Upper lobe of left lung (tissue), 4 donors: ENCODE data around the gene RCC1.

Experiments used
- POLR2A ChIP-seq, 4 donors: fragments of 450-650 bp; IDR thresholded peaks; one replicate each; pipeline ENCODE4 v1.5.1; 2016 to 2017; ENCODE audit warnings: antibody characterized with exemption in 4 of 4, mild to moderate bottlenecking in 2 of 4
- POLR2AphosphoS5 ChIP-seq, 2 donors: sonication (generic); formaldehyde crosslinking; IDR thresholded peaks; one replicate each; pipeline ENCODE4 v1.5.1; 2017; ENCODE audit warnings: antibody characterized with exemption in 2 of 2
- TF ChIP-seq, protein P1 (sequence below), 6 experiments: fragments of 450-650 bp in 4 of 6; fragments of 200-600 bp in 2 of 6; sonication (generic) in 2 of 6; IDR thresholded peaks; one replicate each; pipeline ENCODE4 v1.5.1; 2016 to 2019; ENCODE audit warnings: antibody characterized with exemption in 6 of 6

DNA sequence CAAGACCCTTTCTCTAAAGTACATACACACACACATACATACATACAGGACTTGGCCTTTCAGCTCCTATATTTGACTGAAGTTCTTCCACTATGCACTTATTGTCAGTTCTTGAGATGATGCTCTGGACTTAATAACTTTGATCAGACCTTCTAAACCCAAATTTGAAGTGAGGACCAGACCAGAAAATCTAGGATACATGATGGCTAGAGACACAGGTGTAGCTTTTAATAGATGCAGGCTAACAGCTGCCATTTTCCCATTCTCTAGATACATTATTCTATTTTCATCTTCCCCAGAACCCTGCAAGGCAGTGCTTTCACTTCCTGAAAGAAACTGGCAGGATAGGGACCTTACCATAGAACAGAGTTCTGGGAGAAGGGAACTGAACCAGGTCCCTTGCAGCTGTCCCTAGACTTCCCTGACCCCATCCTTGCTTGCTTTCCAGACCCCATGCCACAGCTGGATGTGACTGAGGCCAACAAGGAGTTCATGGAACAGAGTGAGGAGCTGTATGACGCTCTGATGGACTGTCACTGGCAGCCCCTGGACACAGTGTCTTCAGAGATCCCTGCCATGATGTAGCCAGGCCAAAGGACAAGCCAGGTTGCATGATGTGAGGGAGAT lies 71.3 kb downstream of the RCC1 start:
- TF ChIP-seq, protein P1, sequence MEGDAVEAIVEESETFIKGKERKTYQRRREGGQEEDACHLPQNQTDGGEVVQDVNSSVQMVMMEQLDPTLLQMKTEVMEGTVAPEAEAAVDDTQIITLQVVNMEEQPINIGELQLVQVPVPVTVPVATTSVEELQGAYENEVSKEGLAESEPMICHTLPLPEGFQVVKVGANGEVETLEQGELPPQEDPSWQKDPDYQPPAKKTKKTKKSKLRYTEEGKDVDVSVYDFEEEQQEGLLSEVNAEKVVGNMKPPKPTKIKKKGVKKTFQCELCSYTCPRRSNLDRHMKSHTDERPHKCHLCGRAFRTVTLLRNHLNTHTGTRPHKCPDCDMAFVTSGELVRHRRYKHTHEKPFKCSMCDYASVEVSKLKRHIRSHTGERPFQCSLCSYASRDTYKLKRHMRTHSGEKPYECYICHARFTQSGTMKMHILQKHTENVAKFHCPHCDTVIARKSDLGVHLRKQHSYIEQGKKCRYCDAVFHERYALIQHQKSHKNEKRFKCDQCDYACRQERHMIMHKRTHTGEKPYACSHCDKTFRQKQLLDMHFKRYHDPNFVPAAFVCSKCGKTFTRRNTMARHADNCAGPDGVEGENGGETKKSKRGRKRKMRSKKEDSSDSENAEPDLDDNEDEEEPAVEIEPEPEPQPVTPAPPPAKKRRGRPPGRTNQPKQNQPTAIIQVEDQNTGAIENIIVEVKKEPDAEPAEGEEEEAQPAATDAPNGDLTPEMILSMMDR (IDR thresholded peaks at IDR 0.05) = no peak
- no peak for TF ChIP-seq POLR2AphosphoS5 (IDR thresholded peaks at IDR 0.05)
- TF ChIP-seq POLR2A (IDR thresholded peaks at IDR 0.05) = no peak
